ENCODE results near the gene CISH. TPM values are rescaled to one million over a fixed set of nuclear protein-coding genes. Genes with fewer than 3 reads are reported as not detected.

CISH gene
- total and polyA plus RNA-seq, 9 of the 15 experiments (the other 6 are each of a cell fraction or from before 2014, with no cell fraction given): 1.7 to 47.7 (median 18.3) TPM

DNA sequence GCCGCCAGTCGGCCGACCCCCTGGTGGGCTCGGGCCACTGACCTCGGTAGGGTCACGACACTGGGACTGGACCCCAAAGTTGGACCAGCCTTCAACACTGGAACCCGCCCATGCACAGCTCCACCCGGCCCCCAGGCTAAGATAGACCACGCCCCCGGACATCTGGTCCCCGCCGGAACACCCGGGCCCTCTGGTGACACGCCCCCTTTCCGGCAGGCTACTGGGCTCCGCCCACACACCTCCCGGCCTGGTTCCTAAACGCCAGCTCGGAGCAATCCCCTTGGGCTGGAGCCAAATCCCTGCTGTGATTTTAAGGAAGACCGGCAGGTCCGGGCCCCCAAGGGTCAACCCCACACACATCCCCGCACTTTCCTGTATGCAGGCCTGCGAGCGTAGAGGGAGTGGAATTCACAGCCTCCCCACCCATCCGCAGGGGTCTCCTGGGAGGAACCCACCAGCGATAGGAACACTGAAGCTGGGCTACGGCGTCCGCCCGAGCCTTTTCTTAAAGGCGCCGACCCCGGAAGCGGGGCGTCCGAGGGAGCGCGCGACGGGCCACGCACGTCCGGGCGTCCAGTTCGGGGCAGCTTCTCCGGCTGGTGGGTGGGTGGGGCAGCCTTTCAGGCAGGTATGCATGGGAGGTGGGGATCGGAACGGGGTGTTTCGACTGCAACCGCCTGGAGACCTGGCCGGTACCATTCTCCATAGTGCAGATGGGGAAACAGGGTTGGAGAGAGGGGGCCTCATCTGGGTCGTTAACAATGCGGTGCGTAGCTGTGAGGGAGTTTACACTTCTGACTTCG, 42.4 kb downstream of the CISH start, which contains the start of gene HEMK1 (continued):
- no peak for TF ChIP-seq ZNF324 (CRISPR knock-in tag; IDR thresholded peaks at IDR 0.05)
- TF ChIP-seq, protein P1, sequence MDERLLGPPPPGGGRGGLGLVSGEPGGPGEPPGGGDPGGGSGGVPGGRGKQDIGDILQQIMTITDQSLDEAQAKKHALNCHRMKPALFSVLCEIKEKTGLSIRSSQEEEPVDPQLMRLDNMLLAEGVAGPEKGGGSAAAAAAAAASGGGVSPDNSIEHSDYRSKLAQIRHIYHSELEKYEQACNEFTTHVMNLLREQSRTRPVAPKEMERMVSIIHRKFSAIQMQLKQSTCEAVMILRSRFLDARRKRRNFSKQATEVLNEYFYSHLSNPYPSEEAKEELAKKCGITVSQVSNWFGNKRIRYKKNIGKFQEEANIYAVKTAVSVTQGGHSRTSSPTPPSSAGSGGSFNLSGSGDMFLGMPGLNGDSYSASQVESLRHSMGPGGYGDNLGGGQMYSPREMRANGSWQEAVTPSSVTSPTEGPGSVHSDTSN (CRISPR knock-in tag; IDR thresholded peaks at IDR 0.05; ENCODE audit: low read depth): no peak
- TF ChIP-seq, protein P1 (tag; conservative IDR thresholded peaks at IDR 0.05; ENCODE audit: low read depth): no peak
- TF ChIP-seq RBM17 (IDR thresholded peaks at IDR 0.05; ENCODE audit: borderline replicate concordance, low read depth, low read length): no peak
- TF ChIP-seq ZFP36 (IDR thresholded peaks at IDR 0.05; ENCODE audit: low read depth, low read length, partially characterized antibody): no peak
- no peak for TF ChIP-seq EHMT2 (IDR thresholded peaks at IDR 0.05)
- peak; percentile 36 for TF ChIP-seq NCOR1 (IDR thresholded peaks at IDR 0.05)
- no peak for TF ChIP-seq ESRRB (CRISPR knock-in tag; IDR thresholded peaks at IDR 0.05; ENCODE audit: borderline replicate concordance)
- no peak for TF ChIP-seq ZNF282 (CRISPR knock-in tag; IDR thresholded peaks at IDR 0.05)
- TF ChIP-seq ELF1 (tag; IDR thresholded peaks at IDR 0.05): peak; percentile 94
- TF ChIP-seq SP2 (IDR thresholded peaks at IDR 0.05; ENCODE audit: extremely low read depth, low read depth, low read length, poor library complexity, severe bottlenecking): no peak
- no peak for TF ChIP-seq ADNP (tag; IDR thresholded peaks at IDR 0.05)
- TF ChIP-seq TFAM (CRISPR knock-in tag; conservative IDR thresholded peaks at IDR 0.05): no peak
- TF ChIP-seq, protein P2, sequence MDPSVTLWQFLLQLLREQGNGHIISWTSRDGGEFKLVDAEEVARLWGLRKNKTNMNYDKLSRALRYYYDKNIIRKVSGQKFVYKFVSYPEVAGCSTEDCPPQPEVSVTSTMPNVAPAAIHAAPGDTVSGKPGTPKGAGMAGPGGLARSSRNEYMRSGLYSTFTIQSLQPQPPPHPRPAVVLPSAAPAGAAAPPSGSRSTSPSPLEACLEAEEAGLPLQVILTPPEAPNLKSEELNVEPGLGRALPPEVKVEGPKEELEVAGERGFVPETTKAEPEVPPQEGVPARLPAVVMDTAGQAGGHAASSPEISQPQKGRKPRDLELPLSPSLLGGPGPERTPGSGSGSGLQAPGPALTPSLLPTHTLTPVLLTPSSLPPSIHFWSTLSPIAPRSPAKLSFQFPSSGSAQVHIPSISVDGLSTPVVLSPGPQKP (CRISPR knock-in tag; IDR thresholded peaks at IDR 0.05): no peak
- no peak for TF ChIP-seq SMARCB1 (IDR thresholded peaks at IDR 0.05; ENCODE audit: insufficient read length, low read depth)
- TF ChIP-seq RBBP5 (IDR thresholded peaks at IDR 0.05; ENCODE audit: borderline replicate concordance, insufficient read depth, low read length, poor library complexity, severe bottlenecking): peak; percentile 62
- no peak for TF ChIP-seq KLF10 (CRISPR knock-in tag; IDR thresholded peaks at IDR 0.05)
- TF ChIP-seq SIRT6 (IDR thresholded peaks at IDR 0.05; ENCODE audit: low read depth, low read length): no peak
- TF ChIP-seq ZFP30 (CRISPR knock-in tag; IDR thresholded peaks at IDR 0.05; ENCODE audit: borderline replicate concordance): no peak
- 0 out of 2 replicates have a peak, but pooled peaks have one; percentile 50 for TF ChIP-seq NR1H2 (CRISPR knock-in tag; IDR thresholded peaks at IDR 0.05)
- TF ChIP-seq ZKSCAN1 (IDR thresholded peaks at IDR 0.05; ENCODE audit: low read depth, low read length): 0 out of 2 replicates have a peak, but pooled peaks have one; percentile 14
- peak; percentile 68; the same call in 1 of the 2 replicates for TF ChIP-seq PHF8 (IDR thresholded peaks at IDR 0.05; ENCODE audit: borderline replicate concordance, low read length)
- no peak for TF ChIP-seq PURB (CRISPR knock-in tag; IDR thresholded peaks at IDR 0.05; ENCODE audit: low read depth)
- peak; percentile 97 for TF ChIP-seq C11orf30 (IDR thresholded peaks at IDR 0.05; ENCODE audit: low read depth)
- no peak for TF ChIP-seq HDGF (IDR thresholded peaks at IDR 0.05)
- no peak; the same call in 1 of the 2 replicates for TF ChIP-seq ARID1B (IDR thresholded peaks at IDR 0.05)
- TF ChIP-seq TEAD2 (tag; IDR thresholded peaks at IDR 0.05): no peak

All from K562 (cell line).